Measurements from ENCODE around the gene FRMPD1.

GRCh38 chr9:37622462-37622861 lies 28.3 kb upstream of the FRMPD1 start:
- TF ChIP-seq CTCF (IDR thresholded peaks at IDR 0.05; ENCODE audit: low read length) (no peak), EZH2 (IDR thresholded peaks at IDR 0.05; ENCODE audit: borderline replicate concordance, low read length) (no peak)

All from OCI-LY1 (cell line).